PFSK-1 (cell line): ENCODE data around the gene KLF5.

Experiments used
- FOXP2 ChIP-seq: optimal IDR thresholded peaks from 2 replicates; pipeline ENCODE3; 2011; ENCODE audit warnings: borderline replicate concordance, control low read depth, inconsistent platforms; ENCODE audit not compliant: insufficient read depth; ENCODE audit errors: extremely low read length, extremely low read depth
- POLR2AphosphoS5 ChIP-seq: IDR thresholded peaks from 2 replicates; pipeline ENCODE4 v1.6.1; 2012; ENCODE audit warnings: low read depth, mild to moderate bottlenecking, control low read depth, low read length, moderate library complexity
- REST ChIP-seq, 2 experiments: IDR thresholded peaks; 2 replicates each; pipeline versions ENCODE4 v1.6.1 to v1.8.0; 2011 to 2012; ENCODE audit warnings: low read depth in 2 of 2, low read length in 2 of 2, control low read depth in 1 of 2, inconsistent platforms in 1 of 2, mild to moderate bottlenecking in 1 of 2, moderate library complexity in 1 of 2; ENCODE audit not compliant: insufficient read depth in 1 of 2
- SIN3A ChIP-seq: IDR thresholded peaks from 2 replicates; pipeline ENCODE4 v1.6.1; 2012; ENCODE audit warnings: mild to moderate bottlenecking, low read length, moderate library complexity, borderline replicate concordance; ENCODE audit not compliant: insufficient read depth
- TAF1 ChIP-seq: IDR thresholded peaks from 2 replicates; pipeline ENCODE4 v1.6.1; 2012; ENCODE audit warnings: low read length, control low read depth, borderline replicate concordance; ENCODE audit not compliant: insufficient read depth

Gene KLF5

GRCh38 chr13:73034901-73035300 lies 23.9 kb upstream of the KLF5 start:
- TF ChIP-seq POLR2AphosphoS5 (no peak), FOXP2 (no peak), REST (IDR thresholded peaks at IDR 0.05; ENCODE audit: insufficient read depth in 1 of 2, low read depth in 2 of 2, low read length in 2 of 2) (no peak), TAF1 (no peak), SIN3A (no peak)

GRCh38 chr13:73035660-73036059 lies 23.1 kb upstream of the KLF5 start:
- TF ChIP-seq POLR2AphosphoS5 (no peak), FOXP2 (no peak), SIN3A (no peak), TAF1 (no peak), REST (IDR thresholded peaks at IDR 0.05; ENCODE audit: insufficient read depth in 1 of 2, low read depth in 2 of 2, low read length in 2 of 2) (no peak)

GRCh38 chr13:73036566-73036965 lies 22.2 kb upstream of the KLF5 start:
- TF ChIP-seq SIN3A (no peak), POLR2AphosphoS5 (no peak), FOXP2 (no peak), REST (IDR thresholded peaks at IDR 0.05; ENCODE audit: insufficient read depth in 1 of 2, low read depth in 2 of 2, low read length in 2 of 2) (no peak), TAF1 (no peak)

GRCh38 chr13:73038064-73038463 lies 20.7 kb upstream of the KLF5 start:
- TF ChIP-seq SIN3A, result no peak

- TF ChIP-seq REST (IDR thresholded peaks at IDR 0.05; ENCODE audit: insufficient read depth in 1 of 2, low read depth in 2 of 2, low read length in 2 of 2) (no peak), TAF1 (no peak), SIN3A (no peak), POLR2AphosphoS5 (no peak), FOXP2 (no peak)
Measured at GRCh38 chr13:73039201-73040108, 19.4 kb upstream of the KLF5 start.
